ENCODE measurements around the gene LRRC61. TPM values are rescaled to one million over a fixed set of nuclear protein-coding genes. Genes with fewer than 3 reads are reported as not detected.

LRRC61 gene
- total RNA-seq, 1 donor from 2014 or later = 26.1 TPM

DNA sequence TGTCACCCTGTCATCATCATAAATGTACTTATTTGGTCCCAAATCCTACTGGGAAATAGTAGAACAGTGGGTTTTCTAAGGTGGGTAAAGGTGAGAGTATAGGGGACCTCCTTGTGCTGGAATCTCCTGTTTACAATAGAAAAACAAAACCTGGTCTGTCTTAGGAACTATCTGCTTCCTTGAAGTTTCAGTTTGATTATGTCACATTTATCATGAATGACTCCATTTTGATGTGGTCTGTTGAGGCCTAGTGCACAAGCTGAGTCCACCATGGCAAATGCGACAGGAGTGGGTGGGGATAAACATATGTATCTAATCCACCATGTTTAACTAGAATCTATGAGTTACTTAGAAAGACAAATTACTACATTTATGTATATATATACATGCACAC lies 32.5 kb downstream of the LRRC61 start:
- no peak overlapping the region for H3K4me3 Mint-ChIP-seq
- H3K9me3 Mint-ChIP-seq = no peaks in the 10 kb centered on the region

DNA sequence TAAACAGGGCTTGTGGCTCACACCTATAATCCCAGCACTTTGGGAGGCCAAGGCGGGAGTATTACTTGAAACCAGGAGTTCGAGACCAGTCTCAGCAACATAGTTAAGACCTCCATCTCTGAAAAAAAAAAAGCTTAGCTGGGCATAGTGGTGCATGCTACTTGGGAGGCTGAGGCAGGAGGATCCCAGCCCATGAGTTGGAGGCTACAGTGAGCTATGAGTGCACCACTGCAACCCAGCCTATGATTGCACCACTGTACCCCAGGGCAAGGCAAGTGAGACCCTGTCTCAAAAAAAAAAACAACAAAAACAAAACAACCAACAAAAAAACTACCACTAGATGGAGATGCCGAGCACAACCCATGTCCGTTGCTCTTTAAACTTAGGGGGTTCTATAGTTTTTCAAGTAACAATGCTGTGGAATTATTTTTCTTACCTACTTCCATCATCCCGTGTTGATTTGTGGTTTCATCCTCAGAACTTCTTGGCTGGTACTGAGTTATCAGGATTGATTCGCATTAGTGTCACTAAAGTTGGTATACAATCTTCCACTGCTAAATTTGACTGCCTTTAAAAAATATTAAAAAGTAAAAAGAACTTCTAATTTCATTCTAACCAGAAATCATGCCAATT lies 33.2 kb downstream of the LRRC61 start:
- no peak for DNase-seq (ENCODE audit: low spot score)
- peaks cover 3% of the 10 kb centered on the region for H3K36me3 Mint-ChIP-seq (ENCODE audit: low read depth)
- peaks cover 8% of the 10 kb centered on the region for H3K27me3 Mint-ChIP-seq (ENCODE audit: insufficient read depth)
- H3K4me1 Mint-ChIP-seq (ENCODE audit: low read depth) = peaks cover 44% of the 10 kb centered on the region
- H3K27ac Mint-ChIP-seq = no peak overlapping the region
- H3K4me3 Mint-ChIP-seq = no peak overlapping the region
- intact Hi-C loops (cut with micrococcal nuclease) = loop anchor here (1.0 kb wide), 5 partner anchors 23 to 401 kb away; partner anchors contain the start of gene ZNF775
- no peaks in the 10 kb centered on the region for H3K9me3 Mint-ChIP-seq

More for the DNA sequence above, 32.5 kb downstream of the LRRC61 start:
- H3K27me3 Mint-ChIP-seq (ENCODE audit: insufficient read depth) = peaks cover 13% of the 10 kb centered on the region
- no peak overlapping the region for H3K27ac Mint-ChIP-seq
- intact Hi-C loops (cut with micrococcal nuclease) = loop anchor here (1.0 kb wide), 5 partner anchors 24 to 402 kb away; partner anchors contain the start of gene ZNF775
- DNase-seq (ENCODE audit: low spot score) = no peak
- peaks cover 44% of the 10 kb centered on the region for H3K4me1 Mint-ChIP-seq (ENCODE audit: low read depth)
- peaks cover 3% of the 10 kb centered on the region for H3K36me3 Mint-ChIP-seq (ENCODE audit: low read depth)

DNA sequence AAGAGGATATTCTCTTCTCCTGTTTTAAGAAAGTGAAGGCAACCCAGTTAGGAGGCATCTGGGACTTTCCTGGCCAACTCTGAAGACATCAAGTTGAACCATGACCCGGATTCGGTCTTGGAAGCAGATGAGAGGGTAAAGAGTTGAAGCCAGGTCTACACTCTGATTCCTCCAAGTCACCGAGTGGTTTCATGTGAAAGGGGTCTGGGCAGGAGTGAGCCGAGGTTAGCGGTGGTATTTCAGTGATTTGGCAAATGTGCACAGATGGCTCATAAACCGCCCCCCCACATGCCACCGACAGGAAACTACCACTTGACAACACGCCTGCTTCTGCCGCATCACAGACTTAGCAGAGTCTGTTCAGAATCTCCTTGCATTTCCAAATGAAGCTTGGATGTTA lies 34.1 kb downstream of the LRRC61 start:
- peaks cover 44% of the 10 kb centered on the region for H3K4me1 Mint-ChIP-seq (ENCODE audit: low read depth)
- H3K9me3 Mint-ChIP-seq = no peaks in the 10 kb centered on the region
- peak overlapping the region; percentile 84 for H3K27ac Mint-ChIP-seq
- DNase-seq (ENCODE audit: low spot score) = no peak
- peaks cover 2% of the 10 kb centered on the region for H3K27me3 Mint-ChIP-seq (ENCODE audit: insufficient read depth)
- H3K36me3 Mint-ChIP-seq (ENCODE audit: low read depth) = peaks cover 3% of the 10 kb centered on the region
- intact Hi-C loops (cut with micrococcal nuclease) = loop anchor here (1.0 kb wide), 1 partner anchor 11 kb away; the partner anchor contains the start of gene REPIN1
- H3K4me3 Mint-ChIP-seq = peak overlapping the region; percentile 59

DNA sequence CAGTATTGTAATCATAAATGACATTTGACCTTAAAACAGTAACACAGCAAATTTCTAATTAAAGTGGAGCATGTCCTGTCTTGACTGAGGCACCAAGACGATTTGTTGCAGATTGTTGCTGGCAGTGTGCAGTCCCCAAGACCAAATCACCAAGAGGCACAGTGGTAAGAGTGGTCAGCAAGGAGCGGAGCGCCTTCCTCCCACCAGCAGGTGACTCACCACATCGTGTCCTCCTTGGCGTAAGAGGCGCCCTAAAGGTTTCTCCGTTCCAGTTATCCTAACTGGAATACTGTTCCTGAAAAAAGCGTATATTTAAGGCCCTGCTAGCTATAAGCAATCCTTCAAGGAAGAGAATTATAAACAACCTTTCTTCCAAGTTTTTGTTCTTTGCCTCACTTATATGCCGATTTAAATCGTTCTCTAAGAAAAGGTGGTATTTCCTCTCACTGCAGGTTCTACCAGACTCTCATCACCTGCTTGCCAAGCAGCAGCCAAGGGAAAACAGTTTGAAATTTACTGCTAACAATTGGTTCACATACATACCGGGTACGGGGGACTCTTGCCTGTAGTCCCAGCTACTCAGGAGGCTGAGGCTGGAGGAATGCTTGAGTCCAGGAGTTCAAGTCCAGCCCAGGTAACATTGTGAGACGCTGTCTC lies 34.7 kb downstream of the LRRC61 start:
- intact Hi-C loops (cut with micrococcal nuclease) = loop anchor here (1.0 kb wide), 1 partner anchor 10 kb away; the partner anchor contains the start of gene REPIN1
- Mint-ChIP-seq H3K36me3 (ENCODE audit: low read depth) (peaks cover 3% of the 10 kb centered on the region), H3K4me1 (ENCODE audit: low read depth) (peaks cover 44% of the 10 kb centered on the region), H3K9me3 (no peaks in the 10 kb centered on the region), H3K27ac (peak overlapping the region; percentile 84), H3K27me3 (ENCODE audit: insufficient read depth) (peaks cover 2% of the 10 kb centered on the region), H3K4me3 (peak overlapping the region; percentile 59)
- no peak for DNase-seq (ENCODE audit: low spot score)

DNA sequence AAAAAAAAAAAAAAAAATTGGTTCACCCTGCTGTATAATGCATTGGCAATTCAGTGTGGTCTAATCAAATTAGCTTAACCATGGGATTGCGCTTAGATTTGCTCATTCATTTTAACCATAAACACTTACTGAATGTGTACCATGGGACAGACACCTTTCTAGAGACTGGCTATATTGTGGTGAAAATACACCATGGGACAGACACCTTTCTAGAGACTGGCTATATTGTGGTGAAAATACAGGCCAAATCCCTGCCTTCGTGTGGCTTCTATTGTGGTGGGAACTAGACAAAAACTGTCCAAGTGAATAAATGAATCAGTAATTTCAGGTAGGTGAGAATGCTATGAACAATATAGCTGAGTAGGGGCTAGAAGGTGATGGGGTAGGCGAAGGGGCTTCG lies 35.3 kb downstream of the LRRC61 start:
- Mint-ChIP-seq H3K27me3 (ENCODE audit: insufficient read depth) (no peaks in the 10 kb centered on the region), H3K4me1 (ENCODE audit: low read depth) (peaks cover 44% of the 10 kb centered on the region), H3K4me3 (no peak overlapping the region), H3K9me3 (no peaks in the 10 kb centered on the region), H3K36me3 (ENCODE audit: low read depth) (peaks cover 3% of the 10 kb centered on the region), H3K27ac (no peak overlapping the region)
- no peak for DNase-seq (ENCODE audit: low spot score)
- intact Hi-C loops (cut with micrococcal nuclease) = no loop called here

DNA sequence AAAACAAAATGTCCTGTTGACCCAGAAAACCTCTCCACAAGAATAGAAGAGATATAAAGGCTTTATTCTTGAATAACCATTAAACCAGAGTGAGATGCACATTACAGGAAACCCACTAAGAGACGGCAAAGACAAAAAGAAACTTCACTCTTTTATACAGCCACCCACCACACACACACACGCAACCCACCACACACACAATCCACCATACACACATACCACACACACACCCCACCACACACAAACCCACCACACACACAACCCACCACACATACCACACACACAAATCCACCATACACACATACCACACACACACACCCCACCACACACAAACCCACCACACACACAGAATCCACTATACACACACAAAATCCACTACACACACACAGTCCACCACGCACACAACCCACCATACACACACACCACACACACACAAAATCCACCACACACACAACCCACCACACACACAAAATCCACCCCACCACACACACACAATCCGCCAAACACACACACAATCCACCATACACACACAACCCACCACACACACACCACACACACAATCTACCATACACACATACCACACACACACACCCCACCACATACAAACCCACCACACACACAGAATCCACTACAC lies 36.0 kb downstream of the LRRC61 start:
- DNase-seq (ENCODE audit: low spot score) = no peak
- H3K4me3 Mint-ChIP-seq = no peak overlapping the region
- no peak overlapping the region for H3K27ac Mint-ChIP-seq
- peaks cover 49% of the 10 kb centered on the region for H3K4me1 Mint-ChIP-seq (ENCODE audit: low read depth)
- H3K36me3 Mint-ChIP-seq (ENCODE audit: low read depth) = peaks cover 3% of the 10 kb centered on the region
- no peaks in the 10 kb centered on the region for H3K9me3 Mint-ChIP-seq
- H3K27me3 Mint-ChIP-seq (ENCODE audit: insufficient read depth) = no peaks in the 10 kb centered on the region
- intact Hi-C loops (cut with micrococcal nuclease) = no loop called here

DNA sequence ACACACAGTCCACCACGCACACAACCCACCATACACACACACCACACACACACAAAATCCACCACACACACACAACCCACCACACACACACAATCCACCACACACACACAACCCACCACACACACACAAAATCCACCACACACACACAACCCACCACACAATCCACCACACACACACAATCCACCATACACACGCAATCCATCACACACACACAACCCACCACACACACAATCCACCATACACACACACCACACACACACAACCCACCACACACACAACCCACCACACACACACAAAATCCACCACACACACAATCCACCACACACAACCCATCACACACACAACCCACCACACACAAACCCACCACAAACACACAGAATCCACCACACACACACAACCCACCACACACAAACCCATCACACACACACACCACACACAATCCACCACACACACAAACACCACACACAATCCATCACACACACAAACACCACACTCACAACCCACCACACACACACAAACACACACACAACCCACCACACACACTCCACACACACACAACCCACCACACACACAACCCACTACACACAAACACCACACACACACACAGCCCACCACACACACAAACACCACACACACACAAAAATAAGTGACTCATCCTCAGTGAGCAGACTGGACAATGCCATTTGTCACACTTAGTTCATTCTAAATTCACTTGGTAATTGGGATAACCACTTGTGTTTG lies 36.6 kb downstream of the LRRC61 start:
- H3K9me3 Mint-ChIP-seq = no peaks in the 10 kb centered on the region
- peaks cover 53% of the 10 kb centered on the region for H3K4me1 Mint-ChIP-seq (ENCODE audit: low read depth)
- H3K27ac Mint-ChIP-seq = peak overlapping the region; percentile 78
- H3K27me3 Mint-ChIP-seq (ENCODE audit: insufficient read depth) = no peaks in the 10 kb centered on the region
- peaks cover 3% of the 10 kb centered on the region for H3K36me3 Mint-ChIP-seq (ENCODE audit: low read depth)
- intact Hi-C loops (cut with micrococcal nuclease) = no loop called here
- H3K4me3 Mint-ChIP-seq = no peak overlapping the region
- no peak for DNase-seq (ENCODE audit: low spot score)

DNA sequence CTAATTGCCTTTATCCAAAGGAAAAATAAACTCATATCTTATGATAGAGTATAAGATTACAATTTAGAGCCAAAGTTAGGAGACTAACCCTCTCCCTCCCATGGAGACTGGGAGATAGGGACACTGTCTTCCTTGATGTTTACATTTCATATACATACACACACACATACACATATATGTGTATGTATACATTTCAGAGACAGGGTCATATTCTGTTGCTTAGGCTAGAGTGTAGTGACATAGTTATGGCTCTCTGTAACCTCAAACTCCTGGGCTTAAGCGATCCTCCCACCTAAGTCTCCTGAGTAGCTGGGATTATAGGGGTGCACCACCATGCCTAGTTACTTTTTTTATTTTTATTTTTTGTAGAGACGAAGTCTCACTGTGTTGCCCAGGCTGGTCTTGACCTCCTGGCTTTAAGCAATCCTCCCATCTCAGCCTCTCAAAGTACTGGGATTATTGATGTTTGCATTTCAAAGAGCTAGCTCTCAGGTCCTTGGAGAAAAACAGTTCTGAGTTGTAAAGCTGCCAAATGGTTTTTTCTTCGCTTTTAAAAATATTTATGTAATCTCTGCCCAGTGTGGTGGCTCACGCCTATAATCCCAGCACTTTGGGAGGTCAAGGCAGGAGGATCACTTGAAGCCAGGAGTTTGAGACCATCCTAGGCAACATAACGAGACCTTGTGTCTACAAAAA lies 37.4 kb downstream of the LRRC61 start:
- H3K4me3 Mint-ChIP-seq = no peak overlapping the region
- H3K27me3 Mint-ChIP-seq (ENCODE audit: insufficient read depth) = peaks cover under 1% of the 10 kb centered on the region
- H3K36me3 Mint-ChIP-seq (ENCODE audit: low read depth) = peaks cover 3% of the 10 kb centered on the region
- H3K9me3 Mint-ChIP-seq = no peaks in the 10 kb centered on the region
- peak overlapping the region; percentile 78 for H3K27ac Mint-ChIP-seq
- peaks cover 58% of the 10 kb centered on the region for H3K4me1 Mint-ChIP-seq (ENCODE audit: low read depth)
- intact Hi-C loops (cut with micrococcal nuclease) = no loop called here
- DNase-seq (ENCODE audit: low spot score) = no peak

DNA sequence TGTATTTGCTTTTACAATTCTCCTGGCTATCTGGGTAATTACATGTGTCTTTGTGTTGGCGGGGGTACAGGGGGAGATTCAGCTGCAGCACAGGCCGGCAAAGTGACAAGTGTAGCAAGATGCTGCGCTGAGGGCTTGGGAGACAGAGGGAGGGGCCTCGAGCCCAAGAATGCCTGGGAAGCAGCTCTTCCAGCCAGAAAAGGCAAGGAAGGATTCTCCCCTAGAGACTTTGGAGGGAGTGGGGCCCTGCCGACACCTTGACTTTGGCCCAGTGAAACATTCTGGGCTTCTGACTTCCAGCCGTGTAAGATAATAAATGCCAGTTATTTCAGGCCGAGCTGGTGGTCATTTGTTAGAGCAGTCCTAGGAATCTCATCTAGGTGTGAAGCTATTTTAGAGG lies 38.2 kb downstream of the LRRC61 start:
- DNase-seq (ENCODE audit: low spot score) = no peak
- Mint-ChIP-seq H3K27ac (no peak overlapping the region), H3K36me3 (ENCODE audit: low read depth) (peaks cover 3% of the 10 kb centered on the region), H3K27me3 (ENCODE audit: insufficient read depth) (peaks cover 1% of the 10 kb centered on the region), H3K4me1 (ENCODE audit: low read depth) (peaks cover 56% of the 10 kb centered on the region), H3K9me3 (no peaks in the 10 kb centered on the region), H3K4me3 (no peak overlapping the region)
- intact Hi-C loops (cut with micrococcal nuclease) = no loop called here

DNA sequence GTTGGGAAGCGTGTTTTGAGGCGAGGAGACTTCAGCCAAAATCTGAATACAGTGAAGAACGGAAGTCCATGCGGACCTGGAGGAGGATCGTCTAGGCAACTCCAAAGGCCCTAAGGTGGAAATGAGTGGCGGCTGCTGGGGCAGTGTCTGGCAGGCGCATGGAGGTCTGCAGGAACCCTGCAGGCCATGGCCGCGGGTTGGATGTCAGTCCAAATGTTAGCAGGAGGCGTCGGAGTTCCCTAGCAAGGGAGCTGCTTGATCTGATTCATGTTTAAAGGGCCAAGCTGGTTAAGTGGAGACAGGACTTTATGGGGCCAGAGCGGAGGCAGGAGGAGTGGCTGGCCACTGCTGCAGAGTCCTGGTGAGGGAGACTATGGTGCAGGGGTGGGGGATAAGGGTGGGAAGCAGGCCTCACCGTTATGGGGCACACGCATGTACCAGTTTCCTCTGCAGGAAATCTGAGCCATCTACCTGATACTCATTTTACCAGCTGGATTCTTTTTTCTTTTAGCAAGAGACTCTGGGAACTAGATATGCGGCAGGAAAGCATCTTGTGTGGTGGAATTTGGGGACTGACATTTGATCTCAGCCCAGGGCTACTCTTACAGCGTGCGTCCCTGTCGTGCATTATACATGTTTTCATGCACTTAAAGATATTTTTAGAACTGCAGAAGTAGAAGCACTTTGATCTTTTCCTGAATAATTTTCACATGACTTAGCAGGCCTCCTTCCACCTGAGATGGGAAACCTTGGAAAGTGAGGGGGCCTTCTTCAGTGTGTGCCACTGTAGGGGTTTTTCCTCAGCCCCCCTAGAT lies 38.9 kb downstream of the LRRC61 start:
- Mint-ChIP-seq H3K9me3 (no peaks in the 10 kb centered on the region), H3K27ac (no peak overlapping the region), H3K36me3 (ENCODE audit: low read depth) (peaks cover 3% of the 10 kb centered on the region), H3K4me1 (ENCODE audit: low read depth) (peaks cover 53% of the 10 kb centered on the region), H3K27me3 (ENCODE audit: insufficient read depth) (peaks cover 1% of the 10 kb centered on the region), H3K4me3 (no peak overlapping the region)
- DNase-seq (ENCODE audit: low spot score) = no peak
- intact Hi-C loops (cut with micrococcal nuclease) = no loop called here

DNA sequence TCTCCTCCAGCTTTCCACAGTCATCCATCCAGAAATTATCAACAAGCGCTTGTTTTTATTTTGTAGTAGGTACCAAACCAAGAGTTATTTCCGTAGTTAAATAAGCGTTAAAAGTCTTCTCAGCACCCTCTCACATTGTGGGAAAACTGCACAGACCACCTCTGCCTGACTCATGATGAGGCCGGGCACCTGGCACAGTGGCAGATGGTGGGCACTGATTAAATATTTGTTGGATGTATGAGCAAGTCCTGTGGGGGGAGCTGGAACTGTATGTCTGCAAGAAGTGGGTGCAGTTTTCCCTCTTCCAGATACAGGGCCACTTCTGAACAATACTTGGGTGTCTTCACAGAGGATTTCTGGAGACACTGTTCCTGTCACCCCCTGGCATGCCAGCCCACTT lies 40.2 kb downstream of the LRRC61 start:
- Mint-ChIP-seq H3K36me3 (ENCODE audit: low read depth) (peaks cover 3% of the 10 kb centered on the region), H3K27ac (no peak overlapping the region), H3K27me3 (ENCODE audit: insufficient read depth) (peaks cover 1% of the 10 kb centered on the region), H3K4me1 (ENCODE audit: low read depth) (peaks cover 50% of the 10 kb centered on the region), H3K4me3 (no peak overlapping the region), H3K9me3 (no peaks in the 10 kb centered on the region)
- DNase-seq (ENCODE audit: low spot score) = no peak
- intact Hi-C loops (cut with micrococcal nuclease) = no loop called here

DNA sequence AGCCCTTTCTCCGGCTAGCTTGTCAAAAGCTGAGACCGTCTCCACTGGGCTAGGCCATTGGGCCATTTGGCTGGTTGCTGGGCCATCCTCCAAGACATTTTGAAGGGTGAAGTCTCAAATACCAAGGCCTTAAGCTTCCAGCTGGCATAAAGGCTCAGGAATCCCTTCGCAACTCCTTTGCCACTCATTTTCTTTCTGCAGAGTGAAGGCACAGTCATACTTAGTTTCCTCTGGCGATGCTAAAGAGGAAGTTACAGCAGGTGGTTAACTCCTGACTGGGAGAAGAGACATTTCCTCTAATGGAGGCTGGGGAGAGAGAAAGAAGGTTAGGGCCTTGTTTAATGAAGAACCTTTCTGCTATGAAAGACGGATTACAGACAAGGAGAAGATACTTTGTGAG lies 40.7 kb downstream of the LRRC61 start:
- Mint-ChIP-seq H3K4me3 (no peak overlapping the region), H3K36me3 (ENCODE audit: low read depth) (peaks cover 3% of the 10 kb centered on the region), H3K27ac (no peak overlapping the region), H3K27me3 (ENCODE audit: insufficient read depth) (peaks cover 1% of the 10 kb centered on the region), H3K4me1 (ENCODE audit: low read depth) (peaks cover 45% of the 10 kb centered on the region), H3K9me3 (no peaks in the 10 kb centered on the region)
- intact Hi-C loops (cut with micrococcal nuclease) = no loop called here
- no peak for DNase-seq (ENCODE audit: low spot score)
